ENCODE measurements around the gene TECTB.

The TECTB gene

GRCh38 chr10:112275512-112276245 lies 7.5 kb upstream of the TECTB start:
- DNase-seq, result no peak

GRCh38 chr10:112278871-112279270 lies 4.3 kb upstream of the TECTB start:
- no peak for DNase-seq

- DNase-seq, result no peak
Observed at GRCh38 chr10:112279433-112279832, 3.8 kb upstream of the TECTB start.

- DNase-seq, result no peak
Observed at GRCh38 chr10:112280205-112280921, 2.8 kb upstream of the TECTB start.

GRCh38 chr10:112282086-112282485 lies 1.1 kb upstream of the TECTB start:
- DNase-seq, result no peak

GRCh38 chr10:112286837-112287818 lies 3.9 kb downstream of the TECTB start:
- DNase-seq, result no peak

GRCh38 chr10:112287844-112288243 lies 4.6 kb downstream of the TECTB start:
- no peak for DNase-seq

GRCh38 chr10:112288486-112288885 lies 5.3 kb downstream of the TECTB start:
- DNase-seq, result no peak

GRCh38 chr10:112289373-112290053 lies 6.3 kb downstream of the TECTB start:
- no peak for DNase-seq

GRCh38 chr10:112290054-112290373 lies 6.8 kb downstream of the TECTB start:
- no peak for DNase-seq

GRCh38 chr10:112294169-112294568 lies 11.0 kb downstream of the TECTB start:
- DNase-seq, result no peak

- DNase-seq, result no peak
Observed at GRCh38 chr10:112295853-112296830, 12.9 kb downstream of the TECTB start.

GRCh38 chr10:112296908-112297331 lies 13.7 kb downstream of the TECTB start:
- DNase-seq, result no peak

- DNase-seq, result no peak
Observed at GRCh38 chr10:112298581-112298980, 15.4 kb downstream of the TECTB start.

GRCh38 chr10:112299456-112299855 lies 16.3 kb downstream of the TECTB start:
- no peak for DNase-seq

GRCh38 chr10:112302335-112302734 lies 19.1 kb downstream of the TECTB start:
- no peak for DNase-seq

- DNase-seq, result no peak
Observed at GRCh38 chr10:112303528-112303927, 20.3 kb downstream of the TECTB start.

GRCh38 chr10:112304267-112304859 lies 21.2 kb downstream of the TECTB start:
- no peak for DNase-seq

GRCh38 chr10:112307358-112308124 lies 24.3 kb downstream of the TECTB start:
- peak; percentile 25 for DNase-seq

GRCh38 chr10:112308125-112308502 lies 24.9 kb downstream of the TECTB start:
- DNase-seq, result no peak
